NK-92 (cell line): Measurements from ENCODE around the gene SETBP1.

Source experiments
- DNase-seq: peaks from one replicate; lab custom pipeline; 2025; ENCODE audit not compliant: unreplicated experiment; lab: John Stamatoyannopoulos, UW

The SETBP1 gene

GRCh38 chr18:44730803-44731529 lies 50.3 kb downstream of the SETBP1 start:
- no peak for DNase-seq

DNA sequence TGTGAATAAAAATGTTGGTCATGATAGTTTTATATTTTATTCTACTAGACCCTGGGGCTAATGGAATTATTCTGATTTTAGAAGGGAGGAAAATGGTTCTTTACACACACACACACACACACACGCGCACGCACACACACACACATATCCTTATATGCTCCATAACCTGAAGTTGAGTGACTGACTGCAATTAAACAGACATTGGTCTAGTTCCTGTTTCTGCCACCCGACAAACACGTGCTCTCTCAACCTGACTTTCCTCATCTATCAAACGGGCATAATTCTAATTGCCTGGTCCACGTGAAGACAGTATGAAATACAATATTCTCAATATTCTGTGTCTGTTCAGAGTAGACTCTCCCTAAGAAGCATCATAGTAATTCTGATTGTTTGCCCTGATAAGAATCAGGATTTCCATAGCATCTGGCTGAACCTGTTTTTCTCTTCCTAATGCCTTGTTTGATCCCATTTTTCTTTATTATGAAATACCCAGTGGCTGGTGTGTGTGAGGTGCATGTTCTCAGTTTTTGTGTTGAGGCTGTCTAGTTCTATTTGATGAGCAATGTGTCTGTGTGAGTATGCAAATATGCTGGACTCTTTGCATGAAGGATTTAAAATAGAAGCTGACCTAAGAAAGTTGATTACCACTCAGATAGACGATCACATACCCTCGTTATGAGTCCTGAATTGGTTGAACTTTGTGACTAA lies 51.0 kb downstream of the SETBP1 start:
- no peak for DNase-seq

DNA sequence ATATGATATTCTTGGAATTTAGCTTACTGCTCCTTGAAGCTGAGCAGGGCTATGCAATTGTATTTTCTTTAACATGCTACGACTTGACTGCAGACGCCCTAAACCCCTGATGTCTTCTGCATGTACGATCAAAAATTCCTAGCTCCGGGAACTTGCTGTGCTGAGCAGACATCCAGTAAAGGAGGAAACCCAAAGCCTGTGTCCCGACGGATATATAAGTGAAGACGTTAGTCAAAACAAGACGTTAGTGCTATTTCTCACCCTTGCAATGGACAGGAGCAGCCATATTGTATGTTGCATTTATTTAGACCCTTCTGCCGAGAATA lies 51.5 kb downstream of the SETBP1 start:
- no peak for DNase-seq

DNA sequence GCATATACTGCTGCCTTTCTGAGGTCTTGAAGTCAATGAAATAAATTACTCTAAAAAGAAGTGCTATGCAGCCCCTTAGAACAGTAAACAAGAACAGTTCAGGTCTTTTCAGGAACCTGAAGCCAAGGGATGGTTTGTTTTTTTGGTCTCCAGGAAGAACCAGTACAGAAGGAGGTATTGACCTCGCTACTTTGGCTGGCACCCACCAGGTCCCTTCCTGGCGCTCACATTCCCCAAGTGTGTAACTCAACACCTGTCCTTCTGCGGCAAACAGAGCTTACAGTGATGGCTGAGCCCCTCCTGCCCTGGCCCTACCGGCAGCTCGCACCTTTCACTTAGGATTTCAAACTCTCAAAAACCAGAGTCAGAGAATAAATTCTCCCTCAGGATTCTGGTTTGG lies 51.9 kb downstream of the SETBP1 start:
- no peak for DNase-seq

GRCh38 chr18:44733069-44733753 lies 52.5 kb downstream of the SETBP1 start:
- DNase-seq: no peak

GRCh38 chr18:44733754-44734465 lies 53.2 kb downstream of the SETBP1 start:
- DNase-seq: no peak

DNA sequence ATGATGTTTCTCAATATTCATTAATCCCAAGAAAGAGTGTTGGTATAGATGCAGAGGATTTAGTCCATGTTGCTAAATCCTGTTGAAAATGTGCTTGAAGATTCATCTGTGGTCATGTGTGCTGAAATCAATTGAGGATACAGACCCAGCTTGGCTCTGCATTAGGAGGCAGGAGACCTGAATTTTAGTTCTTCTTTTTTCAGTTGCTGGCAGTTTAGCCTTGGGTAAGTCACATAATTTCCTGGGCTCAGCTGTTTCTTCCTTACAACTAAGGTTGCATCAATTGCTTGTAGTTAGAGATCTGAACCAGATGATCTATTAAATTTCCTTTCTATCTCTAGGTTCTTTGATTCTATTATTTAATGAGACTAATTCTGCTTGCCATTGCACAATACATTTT lies 54.4 kb downstream of the SETBP1 start:
- DNase-seq: no peak

DNA sequence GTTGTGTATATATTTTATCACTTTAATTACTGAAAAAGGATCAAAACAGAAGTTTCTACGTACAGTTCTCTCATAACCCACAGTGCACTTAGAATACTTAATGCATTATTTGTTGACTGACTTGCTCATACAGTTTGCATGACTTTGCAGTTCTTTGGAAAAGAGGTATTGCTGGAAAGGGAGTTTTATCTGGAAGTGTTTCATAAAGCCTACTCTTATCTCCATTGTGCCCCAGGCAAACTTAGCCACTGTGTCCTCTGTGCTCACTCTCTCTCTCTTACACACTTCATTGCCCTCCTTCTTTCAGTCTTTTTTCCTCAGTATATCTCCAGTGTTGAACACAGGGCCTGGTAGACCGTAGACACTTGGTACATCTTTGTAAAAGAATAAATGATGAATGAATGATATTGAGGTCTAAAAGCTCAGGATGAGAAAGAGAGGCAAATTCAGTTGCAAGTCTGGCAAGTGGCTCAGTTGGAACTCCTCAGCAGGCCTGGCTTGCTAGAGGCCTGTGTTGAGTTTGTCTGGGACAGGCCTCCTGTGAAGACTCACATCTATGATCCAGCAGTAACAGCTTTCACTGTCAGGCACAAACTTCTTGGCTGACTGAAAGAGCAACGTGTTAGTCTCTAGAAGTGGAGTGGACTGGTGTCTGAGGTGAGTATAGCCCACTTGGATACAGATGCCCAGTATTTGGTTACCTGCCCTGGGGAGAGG lies 56.1 kb downstream of the SETBP1 start:
- no peak for DNase-seq

- DNase-seq: no peak
These were observed 56.9 kb downstream of the SETBP1 start for GRCh38 chr18:44737623-44738022.

GRCh38 chr18:44740000-44740399 lies 59.3 kb downstream of the SETBP1 start:
- DNase-seq: no peak

DNA sequence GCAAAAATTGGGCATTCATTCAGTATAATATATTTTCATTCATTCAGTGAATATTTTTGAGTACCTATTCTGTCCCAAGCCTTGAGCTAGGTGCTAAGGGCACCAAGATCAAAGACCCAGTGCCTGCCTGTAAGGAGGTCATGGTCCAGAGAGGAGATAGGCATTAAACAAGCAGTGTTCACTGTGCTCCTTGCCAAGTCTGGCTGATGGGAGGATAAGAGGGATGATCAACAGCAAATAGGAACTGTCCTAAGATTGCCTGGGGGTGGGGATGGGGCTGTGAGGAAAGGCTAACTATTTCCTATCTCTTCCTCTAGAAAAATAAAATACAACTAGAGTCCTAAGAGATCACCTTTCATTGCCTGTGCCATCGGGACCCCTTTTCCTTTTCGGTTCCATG lies 60.4 kb downstream of the SETBP1 start:
- DNase-seq: no peak

DNA sequence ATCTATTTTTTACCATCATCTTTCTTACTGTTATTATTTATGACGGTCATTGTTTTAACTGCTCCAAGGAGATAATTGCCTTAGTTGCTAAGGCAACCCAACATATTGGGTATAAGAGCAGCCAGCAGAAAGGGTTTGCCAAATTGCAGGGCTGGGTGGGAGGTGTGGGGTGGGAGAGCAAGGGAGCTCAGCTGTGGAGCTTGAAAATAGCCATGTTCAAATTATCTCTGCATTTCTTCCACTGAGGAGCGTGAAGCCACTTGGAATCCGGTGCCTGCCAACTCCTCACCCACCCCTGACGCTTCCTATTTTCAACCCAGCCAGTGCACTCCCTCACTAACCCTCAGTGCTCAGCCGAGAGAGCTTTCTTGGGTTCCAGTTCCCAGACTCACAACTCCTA lies 60.8 kb downstream of the SETBP1 start:
- no peak for DNase-seq

DNA sequence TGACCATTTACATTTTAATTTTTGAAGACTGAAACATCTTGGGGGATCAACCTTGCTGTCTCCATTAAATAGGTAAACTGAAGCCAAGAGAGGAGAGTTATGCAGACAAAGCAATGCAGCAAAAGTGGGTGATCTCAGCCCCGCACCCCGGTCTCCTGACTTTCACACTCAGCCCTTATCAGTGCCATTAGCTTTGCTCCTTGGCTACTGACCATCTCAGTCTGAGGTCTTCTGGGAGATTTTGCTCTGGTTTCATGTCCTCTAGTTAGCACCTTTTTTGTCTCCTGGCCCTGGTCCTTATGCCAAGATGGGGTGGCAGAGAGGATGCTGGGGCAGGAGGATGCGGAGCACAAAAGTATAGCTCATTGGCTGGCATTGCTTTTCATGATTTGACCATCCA lies 61.4 kb downstream of the SETBP1 start:
- DNase-seq: no peak

GRCh38 chr18:44742718-44743311 lies 62.1 kb downstream of the SETBP1 start:
- no peak for DNase-seq

DNA sequence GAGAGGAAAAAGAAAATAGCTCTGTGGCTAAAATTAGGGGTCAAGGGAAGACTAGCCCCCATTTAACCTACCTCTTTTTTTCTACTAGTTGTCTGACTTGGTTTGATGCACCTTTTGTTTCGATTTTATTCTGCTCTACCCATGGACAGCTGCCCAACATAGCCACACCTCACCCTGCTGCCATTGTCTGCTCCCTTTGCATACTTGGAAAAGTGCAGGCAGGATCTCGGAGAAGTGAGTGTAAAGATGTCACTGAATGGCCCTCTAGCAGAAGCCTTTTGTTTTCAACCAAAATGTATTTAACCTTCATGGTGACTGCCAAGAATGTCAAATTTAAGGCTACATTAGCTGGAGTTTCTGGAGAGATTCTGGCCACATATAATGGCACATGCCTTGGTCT lies 62.9 kb downstream of the SETBP1 start:
- no peak for DNase-seq

DNA sequence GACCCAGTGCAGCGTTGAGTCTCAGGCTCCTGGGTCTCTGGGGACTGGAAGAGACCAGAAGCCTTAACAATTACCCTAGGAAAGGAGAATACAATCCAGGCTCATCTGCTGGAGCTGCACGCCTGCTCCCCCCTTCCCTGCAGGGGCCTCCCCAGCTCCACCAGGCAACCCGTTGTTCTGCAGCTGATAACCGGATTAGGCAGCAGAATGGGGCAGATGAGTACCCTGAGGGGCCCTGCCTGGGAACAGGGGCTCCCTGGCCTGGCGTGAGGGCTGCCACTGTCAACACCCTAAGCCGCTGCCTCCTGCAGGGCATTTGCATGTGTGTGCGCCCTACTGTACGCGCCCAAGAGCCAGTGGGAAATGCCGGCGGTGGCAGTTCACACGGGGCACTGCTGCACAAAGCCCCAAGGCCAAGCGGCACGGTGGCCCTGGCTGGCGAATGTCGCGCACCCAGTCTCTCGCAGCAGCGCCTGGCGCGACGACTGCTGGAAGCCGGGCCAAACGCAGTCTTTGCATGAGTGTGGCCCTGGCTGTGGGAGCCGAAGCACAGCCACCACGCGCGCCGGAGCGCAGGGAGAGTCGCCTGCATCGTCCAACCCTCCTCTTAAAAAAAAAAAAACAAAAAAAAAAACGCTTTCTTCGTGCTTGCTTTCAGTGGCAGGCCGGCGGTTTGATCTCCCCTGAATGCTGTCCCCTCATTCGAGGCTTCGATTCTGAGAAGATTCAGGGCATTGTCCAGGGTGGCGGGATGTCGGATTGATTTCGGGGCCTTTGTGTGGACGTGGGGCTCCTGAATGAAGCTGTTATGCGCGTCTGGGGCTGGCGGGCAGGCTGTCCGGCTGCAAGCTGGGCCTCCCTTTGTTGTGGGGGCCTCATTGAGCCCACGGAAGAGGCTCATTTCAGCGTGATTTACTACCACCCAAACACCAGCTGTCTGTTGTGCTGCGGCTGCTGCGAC lies 63.8 kb downstream of the SETBP1 start:
- no peak for DNase-seq

DNA sequence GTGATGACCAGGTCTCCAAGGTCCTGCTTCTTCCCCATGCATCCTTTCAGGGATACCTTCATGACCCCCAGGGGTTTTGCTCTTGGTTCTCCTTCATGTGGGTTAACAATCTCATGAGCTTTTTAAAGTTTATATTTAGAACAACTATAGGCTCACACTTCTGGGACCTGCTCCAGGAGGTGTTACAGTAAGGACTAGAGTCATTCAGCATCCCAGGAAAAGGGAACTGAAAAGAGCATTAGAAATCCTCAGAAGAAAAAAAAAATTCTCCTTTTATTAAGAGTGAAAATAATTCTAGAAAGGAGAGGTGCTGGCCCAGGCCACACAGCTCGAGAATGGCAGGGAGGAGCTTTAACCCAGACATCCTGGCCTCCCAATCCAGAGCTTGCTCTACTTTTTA lies 66.5 kb downstream of the SETBP1 start:
- DNase-seq: no peak

- DNase-seq: no peak
These were observed 67.9 kb downstream of the SETBP1 start for GRCh38 chr18:44748582-44748981.

GRCh38 chr18:44750774-44751173 lies 70.1 kb downstream of the SETBP1 start:
- DNase-seq: no peak

GRCh38 chr18:44754567-44754966 lies 73.9 kb downstream of the SETBP1 start:
- DNase-seq: no peak
